ENCODE results near the gene HSPA9.

HSPA9 gene

DNA sequence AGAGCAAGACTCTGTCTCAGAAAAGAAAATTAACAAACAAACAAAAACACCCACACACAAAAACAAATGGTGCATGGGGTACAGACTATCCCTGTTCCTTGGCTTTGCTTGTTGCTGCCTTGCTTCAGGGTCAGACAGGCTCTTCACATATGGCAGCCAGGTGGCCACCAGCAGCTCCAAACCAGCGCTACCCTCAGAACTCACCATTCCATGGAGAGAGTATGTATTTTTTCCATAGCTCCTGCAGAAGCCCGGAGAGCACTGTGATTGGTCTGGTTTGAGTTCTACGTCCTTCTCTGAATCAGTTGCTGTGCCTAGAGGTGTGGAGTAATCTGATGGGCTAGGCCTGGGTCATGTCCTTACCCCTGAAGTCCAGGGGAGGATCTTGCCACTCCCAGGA is 25.2 kb upstream of the HSPA9 start:
- Histone ChIP-seq H3K27me3 (peaks cover 13% of the 10 kb centered on the region), H3K27ac (no peak overlapping the region), H3K4me1 (ENCODE audit: control insufficient read depth in 1 of 2, insufficient read depth in 1 of 2, low read depth in 1 of 2, low read length in 1 of 2) (no peaks in the 10 kb centered on the region), H3K36me3 (no peaks in the 10 kb centered on the region), H3K9me3 (no peaks in the 10 kb centered on the region), H3K4me3 (ENCODE audit: low read depth in 1 of 2, low read length in 1 of 2) (no peak overlapping the region)
- TF ChIP-seq, protein P1, sequence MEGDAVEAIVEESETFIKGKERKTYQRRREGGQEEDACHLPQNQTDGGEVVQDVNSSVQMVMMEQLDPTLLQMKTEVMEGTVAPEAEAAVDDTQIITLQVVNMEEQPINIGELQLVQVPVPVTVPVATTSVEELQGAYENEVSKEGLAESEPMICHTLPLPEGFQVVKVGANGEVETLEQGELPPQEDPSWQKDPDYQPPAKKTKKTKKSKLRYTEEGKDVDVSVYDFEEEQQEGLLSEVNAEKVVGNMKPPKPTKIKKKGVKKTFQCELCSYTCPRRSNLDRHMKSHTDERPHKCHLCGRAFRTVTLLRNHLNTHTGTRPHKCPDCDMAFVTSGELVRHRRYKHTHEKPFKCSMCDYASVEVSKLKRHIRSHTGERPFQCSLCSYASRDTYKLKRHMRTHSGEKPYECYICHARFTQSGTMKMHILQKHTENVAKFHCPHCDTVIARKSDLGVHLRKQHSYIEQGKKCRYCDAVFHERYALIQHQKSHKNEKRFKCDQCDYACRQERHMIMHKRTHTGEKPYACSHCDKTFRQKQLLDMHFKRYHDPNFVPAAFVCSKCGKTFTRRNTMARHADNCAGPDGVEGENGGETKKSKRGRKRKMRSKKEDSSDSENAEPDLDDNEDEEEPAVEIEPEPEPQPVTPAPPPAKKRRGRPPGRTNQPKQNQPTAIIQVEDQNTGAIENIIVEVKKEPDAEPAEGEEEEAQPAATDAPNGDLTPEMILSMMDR (IDR thresholded peaks at IDR 0.05): no peak

DNA sequence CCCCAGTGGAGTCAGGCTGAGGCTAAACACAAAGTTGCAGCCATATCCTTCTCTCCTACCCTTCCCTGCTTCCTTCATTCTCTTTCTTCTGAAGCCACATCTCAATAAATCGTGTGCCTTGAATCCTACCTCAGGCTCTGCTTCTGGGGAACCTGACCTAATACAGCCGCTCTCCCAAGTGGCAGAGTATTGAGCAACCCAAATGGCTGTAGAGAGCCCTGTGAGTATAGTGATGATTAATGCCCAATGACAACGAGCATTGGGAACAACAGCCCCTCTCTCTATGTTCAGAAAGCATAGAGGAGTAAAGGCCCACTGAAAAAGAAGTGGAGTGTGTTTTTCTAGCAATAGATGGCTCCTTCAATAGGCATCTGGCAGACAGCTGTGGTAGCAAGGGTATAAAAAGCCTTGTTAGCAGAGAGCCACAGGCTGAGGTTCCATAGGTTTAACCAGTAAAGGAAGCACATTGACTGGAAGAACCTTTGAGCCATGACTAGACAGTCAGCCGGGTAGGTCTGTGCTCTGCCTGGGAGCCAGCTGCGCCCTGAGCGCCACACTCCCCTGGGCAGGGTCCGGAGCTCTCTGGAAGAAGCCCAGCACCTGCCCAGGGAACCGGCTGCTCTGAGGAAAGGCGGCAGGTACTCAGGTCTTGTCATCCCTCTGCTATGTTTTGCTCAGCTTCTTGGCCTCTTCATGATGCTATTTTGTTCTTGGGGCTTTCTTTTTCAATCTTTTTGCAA is 22.6 kb upstream of the HSPA9 start:
- H3K36me3 ChIP-seq: no peaks in the 10 kb centered on the region
- H3K4me3 ChIP-seq (ENCODE audit: low read depth in 1 of 2, low read length in 1 of 2): no peak overlapping the region
- TF ChIP-seq, protein P1 (IDR thresholded peaks at IDR 0.05): no peak
- H3K9me3 ChIP-seq: no peaks in the 10 kb centered on the region
- no peaks in the 10 kb centered on the region for H3K4me1 ChIP-seq (ENCODE audit: control insufficient read depth in 1 of 2, insufficient read depth in 1 of 2, low read depth in 1 of 2, low read length in 1 of 2)
- no peak overlapping the region for H3K27ac ChIP-seq
- H3K27me3 ChIP-seq: peaks cover 13% of the 10 kb centered on the region

DNA sequence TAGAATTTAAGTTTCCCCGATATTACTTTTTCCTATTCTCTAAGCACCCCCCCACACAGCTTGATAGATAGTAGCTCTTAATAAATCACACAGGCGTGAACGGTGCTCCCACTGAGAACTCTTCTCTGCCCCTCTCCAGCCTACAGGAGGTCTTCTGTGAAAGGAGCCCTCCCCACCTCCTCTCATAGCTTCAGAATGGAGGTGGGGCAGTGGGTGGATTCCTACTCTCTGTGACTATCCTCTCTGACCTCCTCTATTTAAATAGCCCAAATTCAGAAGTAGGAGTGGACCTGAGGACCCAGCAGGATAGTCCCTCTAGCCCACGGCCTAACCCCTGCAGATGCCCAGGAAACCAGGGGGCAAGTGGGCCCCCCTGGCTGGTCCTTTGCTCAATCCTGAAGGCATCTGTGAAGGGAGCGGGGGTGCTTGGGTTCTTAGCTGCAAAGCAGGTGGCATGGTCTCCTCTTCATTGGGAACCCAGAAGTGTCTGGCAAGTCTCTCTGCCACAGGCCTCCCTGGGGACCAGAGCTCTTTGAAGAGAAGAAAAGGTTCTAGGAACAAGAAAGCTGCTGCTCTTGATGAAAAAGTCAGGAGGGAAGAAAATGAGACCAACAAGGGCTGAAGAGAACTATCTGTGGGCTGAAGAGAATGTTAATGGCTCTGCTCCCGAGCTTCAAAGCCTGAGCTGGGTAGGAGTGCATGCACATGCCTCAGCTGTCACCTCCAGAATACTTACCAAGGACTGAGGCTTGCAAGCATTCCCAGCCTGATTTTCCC is 21.1 kb upstream of the HSPA9 start:
- TF ChIP-seq, protein P1 (IDR thresholded peaks at IDR 0.05): no peak
- H3K4me1 ChIP-seq (ENCODE audit: control insufficient read depth in 1 of 2, insufficient read depth in 1 of 2, low read depth in 1 of 2, low read length in 1 of 2): no peaks in the 10 kb centered on the region
- H3K4me3 ChIP-seq (ENCODE audit: low read depth in 1 of 2, low read length in 1 of 2): no peak overlapping the region
- no peaks in the 10 kb centered on the region for H3K36me3 ChIP-seq
- H3K27ac ChIP-seq: no peak overlapping the region
- no peaks in the 10 kb centered on the region for H3K9me3 ChIP-seq
- peaks cover 9% of the 10 kb centered on the region for H3K27me3 ChIP-seq

DNA sequence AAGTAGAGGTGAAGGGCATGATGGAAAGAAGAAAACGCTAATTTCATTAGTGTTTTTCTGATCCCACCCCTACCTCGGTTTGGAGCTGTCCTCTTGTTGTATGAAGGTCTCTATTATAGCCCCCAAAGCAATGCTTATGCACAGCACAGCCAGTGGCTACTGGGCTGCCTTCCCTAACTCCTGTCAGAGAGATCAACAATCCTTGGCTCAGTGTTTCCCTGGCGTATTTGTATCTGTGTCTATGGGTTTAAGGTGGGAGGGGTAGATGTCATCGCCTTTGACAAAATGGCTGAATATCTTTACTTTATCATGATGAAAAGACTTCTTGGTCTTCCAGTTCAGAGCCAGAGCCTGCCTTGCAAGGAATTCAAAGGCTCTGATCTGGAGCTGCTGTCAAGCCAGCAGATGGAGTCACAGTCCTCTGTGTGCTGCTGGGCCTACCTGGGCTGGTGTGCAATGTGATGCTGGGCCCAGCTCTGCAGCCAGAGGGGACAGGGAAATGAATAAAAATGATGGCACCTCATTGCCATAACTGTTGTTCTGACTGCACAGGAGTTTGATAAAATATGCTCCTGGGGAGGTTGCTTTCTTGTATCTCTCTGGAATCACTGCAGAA is 20.1 kb upstream of the HSPA9 start:
- TF ChIP-seq, protein P1 (IDR thresholded peaks at IDR 0.05): no peak
- Histone ChIP-seq H3K36me3 (no peaks in the 10 kb centered on the region), H3K27me3 (peaks cover 9% of the 10 kb centered on the region), H3K4me1 (ENCODE audit: control insufficient read depth in 1 of 2, insufficient read depth in 1 of 2, low read depth in 1 of 2, low read length in 1 of 2) (no peaks in the 10 kb centered on the region), H3K4me3 (ENCODE audit: low read depth in 1 of 2, low read length in 1 of 2) (no peak overlapping the region), H3K9me3 (no peaks in the 10 kb centered on the region), H3K27ac (no peak overlapping the region)

DNA sequence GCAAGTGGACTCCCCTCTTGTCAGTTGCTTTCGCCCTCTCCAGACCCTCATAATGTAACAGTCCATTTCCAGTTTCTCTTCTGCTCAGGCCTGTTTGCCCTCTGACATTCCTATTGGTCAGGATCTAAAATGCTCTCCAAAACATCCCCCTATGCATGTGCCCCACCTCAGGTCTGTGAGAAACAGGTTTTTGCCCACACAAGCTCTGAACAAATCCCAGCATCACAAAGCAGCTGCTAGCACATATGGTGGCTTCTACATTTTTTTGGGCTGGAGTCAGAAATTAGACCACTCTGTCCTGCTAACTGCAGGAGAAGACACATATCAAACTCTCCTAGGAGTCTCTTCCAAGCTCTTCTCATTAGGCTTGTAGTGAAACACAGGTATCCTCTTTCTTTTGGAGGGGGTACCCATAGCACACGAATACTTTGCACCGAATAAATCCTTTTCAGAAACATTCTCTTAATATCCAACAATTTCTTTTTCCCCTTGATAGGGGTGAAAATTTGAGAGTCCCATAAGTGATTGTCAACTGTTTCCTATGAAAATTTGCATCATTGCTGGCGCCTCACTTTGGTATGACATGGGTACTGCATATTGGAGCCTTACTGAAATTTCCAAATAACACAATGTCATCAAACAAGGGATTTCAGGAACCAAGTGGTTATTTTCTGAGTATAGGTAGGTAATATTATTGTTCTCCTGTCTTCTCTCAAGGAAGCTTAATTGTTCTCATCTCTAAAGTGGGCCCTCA is 19.3 kb upstream of the HSPA9 start:
- H3K9me3 ChIP-seq: no peaks in the 10 kb centered on the region
- H3K4me3 ChIP-seq (ENCODE audit: low read depth in 1 of 2, low read length in 1 of 2): no peak overlapping the region
- TF ChIP-seq, protein P1 (IDR thresholded peaks at IDR 0.05): no peak
- no peaks in the 10 kb centered on the region for H3K4me1 ChIP-seq (ENCODE audit: control insufficient read depth in 1 of 2, insufficient read depth in 1 of 2, low read depth in 1 of 2, low read length in 1 of 2)
- no peaks in the 10 kb centered on the region for H3K36me3 ChIP-seq
- peaks cover 9% of the 10 kb centered on the region for H3K27me3 ChIP-seq
- H3K27ac ChIP-seq: no peak overlapping the region

Data from neutrophil (primary cell).